Hepatocyte (in vitro differentiated cells): ENCODE data around the gene ATP2C2.

Experiments
- CTCF ChIP-seq: fragments of 200-600 bp; sonication (generic); IDR thresholded peaks from 2 replicates; pipeline ENCODE4 v1.5.1; 2016; ENCODE audit warnings: antibody characterized with exemption, mild to moderate bottlenecking; ENCODE audit not compliant: poor library complexity
- EZH2 ChIP-seq: fragments of 200-600 bp; sonication (generic); IDR thresholded peaks from 2 replicates; pipeline ENCODE4 v1.6.1; 2016; ENCODE audit warnings: antibody characterized with exemption, mild to moderate bottlenecking, borderline replicate concordance
- EZH2phosphoT487 ChIP-seq: fragments of 200-600 bp; sonication (generic); IDR thresholded peaks from one replicate; pipeline ENCODE4 v1.6.1; 2018; ENCODE audit warnings: antibody characterized with exemption, mild to moderate bottlenecking, low read depth, moderate library complexity; ENCODE audit not compliant: unreplicated experiment, severe bottlenecking

- TF ChIP-seq EZH2 (no peak), CTCF (no peak), EZH2phosphoT487 (no peak)
Measured at GRCh38 chr16:84453061-84453752, 84.9 kb downstream of the ATP2C2 start.
